HuH-7 (cell line): ENCODE results near the gene RASSF7.
"Not testable (repeated sequence)": the region's sequence is repeated elsewhere in the genome, so short reads cannot be mapped to it uniquely, and the experiment has no call there.

Experiments used
- DNase-seq: peaks from one replicate; pipeline ENCODE4 v3.0.0; 2011; ENCODE audit warnings: low spot score

RASSF7 gene

GRCh38 chr11:560305-561147, at the start of gene RASSF7, which contains the start of gene LMNTD2:
Gene RASSF7, plus strand, starts transcription at chr11:560970. Its CDS starts 799 bp downstream, at chr11:561769.
Gene LMNTD2, minus strand, starts transcription at chr11:560738. Its CDS starts 22 bp downstream, at chr11:560716.
- DNase-seq = peak; percentile 97

- DNase-seq = no peak
Measured at GRCh38 chr11:512761-513595, 47.8 kb upstream of the RASSF7 start.

- DNase-seq = no peak
Measured at GRCh38 chr11:514606-515005, 46.2 kb upstream of the RASSF7 start.

GRCh38 chr11:515131-515530, 45.6 kb upstream of the RASSF7 start:
- no peak for DNase-seq

GRCh38 chr11:516400-516799, 44.4 kb upstream of the RASSF7 start:
- no peak for DNase-seq

GRCh38 chr11:516918-517685, 43.7 kb upstream of the RASSF7 start:
- DNase-seq = not testable (repeated sequence)

- DNase-seq = peak; percentile 87
Measured at GRCh38 chr11:518463-519202, 42.1 kb upstream of the RASSF7 start.

- DNase-seq = no peak
Measured at GRCh38 chr11:520428-521176, 40.2 kb upstream of the RASSF7 start.

GRCh38 chr11:521177-521688, 39.5 kb upstream of the RASSF7 start:
- DNase-seq = no peak

GRCh38 chr11:526192-526591, 34.6 kb upstream of the RASSF7 start:
- no peak for DNase-seq

GRCh38 chr11:528166-528814, 32.5 kb upstream of the RASSF7 start:
- DNase-seq = no peak

GRCh38 chr11:528815-529727, 31.7 kb upstream of the RASSF7 start:
- no peak for DNase-seq

- DNase-seq = no peak
Measured at GRCh38 chr11:529728-530411, 30.9 kb upstream of the RASSF7 start.

- no peak for DNase-seq
Measured at GRCh38 chr11:530960-531831, 29.6 kb upstream of the RASSF7 start.

- DNase-seq = no peak
Measured at GRCh38 chr11:531919-532526, 28.7 kb upstream of the RASSF7 start.

- DNase-seq = no peak
Measured at GRCh38 chr11:532527-532985, 28.2 kb upstream of the RASSF7 start.
